ENCODE measurements around the gene DNAH6. TPM values are rescaled to one million over a fixed set of nuclear protein-coding genes. Genes with fewer than 3 reads are reported as not detected.

Gene DNAH6
- total and polyA plus RNA-seq, 9 of the 15 experiments (the other 6 are each of a cell fraction or from before 2014, with no cell fraction given) = 0.01 to 0.04 (median 0.01) TPM; not detected in 5

GRCh38 chr2:84829693-84830092 is 313.4 kb downstream of the DNAH6 start (continued):
- TF ChIP-seq MLLT1 (IDR thresholded peaks at IDR 0.05) = peak in 1 of 2 experiments; percentile 18; a peak in 1 of 4 replicates
- TF ChIP-seq SNIP1 (IDR thresholded peaks at IDR 0.05; ENCODE audit: low read depth) = 0 out of 2 replicates have a peak, but pooled peaks have one; percentile 18
- 0 out of 2 replicates have a peak, but pooled peaks have one; percentile 16 for TF ChIP-seq TSC22D4 (tag; IDR thresholded peaks at IDR 0.05)

- Histone ChIP-seq H3K9ac (ENCODE audit: insufficient read depth in 1 of 2, low read depth in 2 of 2, low read length in 2 of 2) (0 out of 4 replicates have a peak overlapping the region, but pooled peaks of 1 of the 2 experiments have one; percentile 37), H3K27me3 (ENCODE audit: control insufficient read depth in 2 of 2, insufficient read depth in 2 of 2, low read length in 2 of 2) (peaks cover under 1 to 26% of the 10 kb centered on the region in 2 experiments; a peak in 3 of 5 replicates), H3K9me1 (ENCODE audit: control insufficient read depth, insufficient read depth, low read length) (no peaks in the 10 kb centered on the region), H4K20me1 (replicated peaks; ENCODE audit: control insufficient read depth, insufficient read depth, low read length) (no peaks in the 10 kb centered on the region), H3K4me2 (ENCODE audit: insufficient read depth, low read length) (peak overlapping the region; percentile 52), H3K27ac (ENCODE audit: extremely low read depth, low read depth, low read length) (no peak overlapping the region), H3K79me2 (ENCODE audit: control insufficient read depth, insufficient read depth, low read length) (no peaks in the 10 kb centered on the region), H3K4me1 (replicated peaks in 1 of 2; ENCODE audit: control insufficient read depth in 2 of 2, insufficient read depth in 2 of 2, low read length in 2 of 2) (peaks cover 7 to 15% of the 10 kb centered on the region in 2 experiments; a peak in 4 of 5 replicates), H3K9me3 (replicated peaks; ENCODE audit: control insufficient read depth, insufficient read depth, low read depth, low read length) (no peaks in the 10 kb centered on the region), H2AFZ (ENCODE audit: low read depth, low read length) (peak overlapping the region; percentile 72; the same call in 1 of the 2 replicates), H3K36me3 (ENCODE audit: control insufficient read depth, insufficient read depth, low read length) (no peaks in the 10 kb centered on the region), H3K4me3 (no peak overlapping the region)
- intact Hi-C loops (cut with micrococcal nuclease) (no loop called here), in situ Hi-C loops (cut with MboI) (no loop called here)
- DNase-seq (ENCODE audit: extremely low read depth in 1 of 4, low spot score in 3 of 4) = peak; percentile 19 to 55 (median 28)
- POLR2A ChIA-PET = interaction anchor here (0.6 kb wide), 1 partner anchor 9 kb away, joined by 3 read pairs; no protein-coding TSS in a partner anchor
- WGBS (ENCODE audit: insufficient coverage, low coverage, missing lambda C conversion rate) = 9% methylated on average over 7 of the region's 11 CpGs
- CTCF ChIA-PET (ENCODE audit: low intra/inter-chr PET ratio) = interaction anchor here (0.6 kb wide), 1 partner anchor 186 kb away, joined by 3 read pairs; no protein-coding TSS in a partner anchor
- FAIRE-seq = peak; percentile 46
- ATAC-seq = peak; percentile 90
- no TSS peak for BruUV-seq (replicated peaks)
- peak; percentile 56; the same call in 1 of the 2 replicates for TF ChIP-seq FOSL1 (tag; conservative IDR thresholded peaks at IDR 0.05)
- TF ChIP-seq ZBTB9 (CRISPR knock-in tag; IDR thresholded peaks at IDR 0.05) = peak; percentile 27; the same call in 1 of the 2 replicates
- no peak for TF ChIP-seq CCAR2 (IDR thresholded peaks at IDR 0.05; ENCODE audit: low read depth, low read length)
- no peak for TF ChIP-seq ZNF707 (CRISPR knock-in tag; conservative IDR thresholded peaks at IDR 0.05)
- TF ChIP-seq ZNF561 (CRISPR knock-in tag; conservative IDR thresholded peaks at IDR 0.05) = no peak
- no peak for TF ChIP-seq ZBTB7A (IDR thresholded peaks at IDR 0.05; ENCODE audit: borderline replicate concordance, control insufficient read depth, low read depth, low read length)
- no peak for TF ChIP-seq ZNF23 (CRISPR knock-in tag; IDR thresholded peaks at IDR 0.05)
- no peak for TF ChIP-seq RBM15 (IDR thresholded peaks at IDR 0.05; ENCODE audit: insufficient read depth, low read length)
- no peak for TF ChIP-seq NFATC3 (IDR thresholded peaks at IDR 0.05)
- TF ChIP-seq NR2F6 (CRISPR knock-in tag; IDR thresholded peaks at IDR 0.05) = no peak
- TF ChIP-seq HCFC1 (IDR thresholded peaks at IDR 0.05; ENCODE audit: low read depth, low read length) = no peak
- no peak for TF ChIP-seq SP1 (CRISPR knock-in tag; IDR thresholded peaks at IDR 0.05)
- TF ChIP-seq NRF1 (conservative IDR thresholded peaks at IDR 0.05 in 1 of 2, IDR thresholded peaks at IDR 0.05 in 1 of 2) = peak in 1 of 2 experiments; percentile 15; a peak in 2 of 4 replicates
- TF ChIP-seq GTF2E2 (tag; IDR thresholded peaks at IDR 0.05) = no peak
- TF ChIP-seq PML (IDR thresholded peaks at IDR 0.05; ENCODE audit: low read length) = no peak
- no peak for TF ChIP-seq NFXL1 (CRISPR knock-in tag; IDR thresholded peaks at IDR 0.05)
- no peak for TF ChIP-seq SMARCB1 (IDR thresholded peaks at IDR 0.05; ENCODE audit: insufficient read length, low read depth)
- TF ChIP-seq RBM22 (IDR thresholded peaks at IDR 0.05; ENCODE audit: low read depth, low read length, poor library complexity, severe bottlenecking) = no peak
These were observed 313.8 kb downstream of the DNAH6 start for GRCh38 chr2:84830095-84830494.
